Measurements from ENCODE around the gene BZW2. TPM values are rescaled to one million over a fixed set of nuclear protein-coding genes. Genes with fewer than 3 reads are reported as not detected.

The BZW2 gene
- polyA plus RNA-seq, 3 donors: 19.0 to 45.2 (median 36.4) TPM

DNA sequence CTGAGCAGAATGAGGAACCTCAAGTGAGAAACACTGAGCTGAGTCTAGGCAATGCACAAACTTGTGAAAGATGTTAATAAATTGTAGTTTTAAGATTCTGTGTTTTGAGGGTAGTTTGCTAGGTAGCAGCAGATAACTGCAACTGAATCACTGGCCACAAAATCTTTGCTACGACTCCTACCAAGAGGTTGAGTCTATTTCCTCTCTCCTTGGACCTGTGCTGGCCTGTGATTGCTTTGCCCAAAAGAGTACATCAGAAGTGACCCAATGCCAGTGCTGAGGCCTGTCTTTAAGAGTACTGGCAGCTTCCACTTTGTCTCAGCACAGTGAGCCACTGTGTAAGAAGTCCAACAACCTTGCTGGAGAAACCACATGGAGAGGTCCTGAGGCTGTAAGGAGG is 95.7 kb downstream of the BZW2 start:
- no peaks in the 10 kb centered on the region for H3K79me2 ChIP-seq (ENCODE audit: insufficient read depth, low read length)
- H4K20me1 ChIP-seq (ENCODE audit: insufficient read depth, low read length): no peaks in the 10 kb centered on the region
- no peaks in the 10 kb centered on the region for H3K9me3 ChIP-seq (replicated peaks in 1 of 2; ENCODE audit: control insufficient read depth in 1 of 2, insufficient read depth in 1 of 2, low read length in 2 of 2)
- H3K36me3 Mint-ChIP-seq: no peaks in the 10 kb centered on the region
- H3K4me1 Mint-ChIP-seq: peaks cover 5% of the 10 kb centered on the region
- no peaks in the 10 kb centered on the region for H3K9me3 Mint-ChIP-seq
- H3K27me3 Mint-ChIP-seq (ENCODE audit: low read depth in 3 of 3): peaks cover 0 to 4% (median 0%) of the 10 kb centered on the region in 3 donors
- no peak for DNase-seq
- no peak overlapping the region for H3K9ac ChIP-seq (ENCODE audit: insufficient read depth, low read length, poor library complexity, severe bottlenecking)
- H3K27ac Mint-ChIP-seq: no peak overlapping the region
- H3K27ac ChIP-seq (ENCODE audit: low read depth in 1 of 2, low read length in 2 of 2): no peak overlapping the region
- H3K4me2 ChIP-seq (replicated peaks; ENCODE audit: extremely low read depth, low read length, poor library complexity, severe bottlenecking): no peak overlapping the region
- H3K4me1 ChIP-seq (ENCODE audit: control insufficient read depth in 1 of 2, insufficient read depth in 2 of 2, low read length in 2 of 2): peaks cover 6 to 7% of the 10 kb centered on the region in 2 donors
- WGBS (ENCODE audit: insufficient coverage): 100% methylated on average over 1 of the region's 1 CpG
- H2AFZ ChIP-seq (ENCODE audit: insufficient read depth, low read depth, low read length, poor library complexity, severe bottlenecking): no peak overlapping the region
- TF ChIP-seq CTCF (IDR thresholded peaks at IDR 0.05): no peak
- H3K36me3 ChIP-seq (replicated peaks in 1 of 2; ENCODE audit: control insufficient read depth in 1 of 2, insufficient read depth in 2 of 2, low read length in 2 of 2): no peaks in the 10 kb centered on the region
- H3K27me3 ChIP-seq (ENCODE audit: control insufficient read depth in 2 of 2, insufficient read depth in 2 of 2, low read length in 2 of 2): no peaks in the 10 kb centered on the region
- H3K4me3 Mint-ChIP-seq: no peak overlapping the region
- intact Hi-C loops (cut with micrococcal nuclease): no loop called here
- H3K4me3 ChIP-seq (replicated peaks in 1 of 3; ENCODE audit: low read depth in 2 of 3, low read length in 3 of 3): no peak overlapping the region

DNA sequence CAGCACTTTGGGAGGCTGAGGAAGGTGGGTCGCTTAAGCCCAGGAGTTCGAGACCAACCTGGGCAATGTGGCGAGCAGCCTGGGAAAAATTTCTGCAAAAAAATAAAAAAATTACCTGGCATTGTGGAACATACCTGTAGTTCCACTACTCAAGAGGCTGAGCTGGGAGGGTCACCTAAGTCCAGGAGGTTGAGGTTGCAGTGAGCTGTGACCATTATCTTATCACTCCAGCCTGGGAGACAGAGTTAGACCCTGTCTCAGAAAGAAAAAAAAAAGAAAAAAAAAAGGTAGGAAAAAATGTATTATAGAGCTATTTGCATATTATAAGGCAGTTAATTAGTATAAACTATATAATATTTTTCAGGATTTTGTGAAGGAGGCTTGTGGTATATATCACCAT is 96.6 kb downstream of the BZW2 start:
- Mint-ChIP-seq H3K27me3 (ENCODE audit: low read depth in 3 of 3) (peaks cover 0 to 4% (median 0%) of the 10 kb centered on the region in 3 donors), H3K4me3 (no peak overlapping the region), H3K36me3 (no peaks in the 10 kb centered on the region), H3K27ac (no peak overlapping the region), H3K4me1 (peaks cover 5% of the 10 kb centered on the region), H3K9me3 (no peaks in the 10 kb centered on the region)
- Histone ChIP-seq H3K79me2 (ENCODE audit: insufficient read depth, low read length) (no peaks in the 10 kb centered on the region), H4K20me1 (ENCODE audit: insufficient read depth, low read length) (no peaks in the 10 kb centered on the region), H3K36me3 (replicated peaks in 1 of 2; ENCODE audit: control insufficient read depth in 1 of 2, insufficient read depth in 2 of 2, low read length in 2 of 2) (no peaks in the 10 kb centered on the region), H3K27ac (ENCODE audit: low read depth in 1 of 2, low read length in 2 of 2) (no peak overlapping the region), H3K4me2 (replicated peaks; ENCODE audit: extremely low read depth, low read length, poor library complexity, severe bottlenecking) (no peak overlapping the region), H3K4me1 (ENCODE audit: control insufficient read depth in 1 of 2, insufficient read depth in 2 of 2, low read length in 2 of 2) (peaks cover 6 to 7% of the 10 kb centered on the region in 2 donors), H2AFZ (ENCODE audit: insufficient read depth, low read depth, low read length, poor library complexity, severe bottlenecking) (no peak overlapping the region), H3K9ac (ENCODE audit: insufficient read depth, low read length, poor library complexity, severe bottlenecking) (no peak overlapping the region), H3K27me3 (ENCODE audit: control insufficient read depth in 2 of 2, insufficient read depth in 2 of 2, low read length in 2 of 2) (no peaks in the 10 kb centered on the region), H3K9me3 (replicated peaks in 1 of 2; ENCODE audit: control insufficient read depth in 1 of 2, insufficient read depth in 1 of 2, low read length in 2 of 2) (no peaks in the 10 kb centered on the region), H3K4me3 (replicated peaks in 1 of 3; ENCODE audit: low read depth in 2 of 3, low read length in 3 of 3) (no peak overlapping the region)
- no CpG with 5 or more reads among the region's 3 CpGs for WGBS (ENCODE audit: insufficient coverage)
- intact Hi-C loops (cut with micrococcal nuclease): no loop called here
- no peak for DNase-seq
- no peak for TF ChIP-seq CTCF (IDR thresholded peaks at IDR 0.05)
